Ramos (cell line): ENCODE data around the gene CSHL1.

Source experiments
- in situ Hi-C: fragments of 300-500 bp; cut with MboI; formaldehyde crosslinking; loops from one replicate; pipeline ENCODE4 v1.14.3; 2022; ENCODE audit warnings: low sequenced_read_pairs; ENCODE audit not compliant: unreplicated experiment

Gene CSHL1

DNA sequence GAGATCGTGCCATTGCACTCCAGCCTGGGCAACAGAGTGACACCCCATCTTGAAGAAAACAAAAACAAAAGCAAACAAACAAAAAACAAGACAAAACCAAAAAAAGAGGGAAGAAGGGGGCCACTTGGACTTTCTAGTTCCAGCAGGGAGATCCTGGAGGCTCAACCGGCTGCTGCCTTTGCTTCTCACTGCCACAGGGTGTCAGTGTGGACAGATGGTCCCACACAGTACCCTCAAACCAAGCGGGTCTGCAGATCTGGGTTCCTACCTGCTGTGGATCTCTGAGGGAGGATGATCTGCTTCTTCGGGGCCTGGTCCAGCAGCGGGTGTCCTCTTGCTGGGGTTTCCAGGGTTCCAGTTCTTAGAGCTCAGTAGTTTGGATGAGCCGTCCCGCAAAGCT is 44.4 kb downstream of the CSHL1 start:
- in situ Hi-C loops: loop anchor here (25.0 kb wide), 1 partner anchor 429 kb away; the partner anchor contains the start of gene CYB561
